Measurements from ENCODE around the gene TNC.
A peak's percentile ranks its signal among the peaks of the same experiment; 100 is the strongest.

TNC gene

DNA sequence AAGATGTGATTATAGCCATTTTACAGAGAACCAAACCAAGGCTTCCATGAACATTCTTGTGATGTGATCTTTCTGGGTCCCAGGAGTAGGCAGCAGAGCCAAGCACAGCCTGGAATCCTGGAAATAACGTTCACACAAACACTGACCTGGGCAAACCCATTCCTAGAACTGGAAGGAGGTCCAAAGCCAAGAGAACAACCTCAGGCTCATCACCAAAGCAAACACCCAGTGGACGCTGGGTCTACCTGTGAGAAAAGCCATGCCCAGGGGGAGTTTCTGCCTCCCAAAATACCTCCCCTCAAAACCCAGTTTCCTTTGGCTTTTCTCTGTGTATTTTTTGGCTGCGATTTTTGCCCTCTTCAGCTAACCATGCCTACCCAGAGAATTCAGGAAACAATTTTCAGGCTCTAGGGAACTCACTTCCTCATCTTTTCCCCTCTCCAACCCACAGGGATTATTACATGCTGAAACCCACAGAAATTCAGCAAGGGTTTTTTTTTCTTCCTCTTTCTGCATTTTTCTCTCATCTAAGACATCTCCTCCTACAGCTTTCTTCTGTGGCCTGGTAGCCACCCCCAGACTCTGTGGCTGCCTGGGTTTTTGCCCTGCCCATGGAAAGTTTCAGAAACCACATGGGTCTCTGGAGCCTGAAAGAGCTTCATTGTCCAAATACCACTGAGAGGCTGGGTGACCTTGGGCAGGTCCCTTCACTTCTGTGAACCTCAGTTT lies 75.0 kb downstream of the TNC start:
- H3K23ac ChIP-seq (ENCODE audit: low read length in 2 of 2): no peak overlapping the region
- H3K4me1 ChIP-seq (ENCODE audit: control insufficient read depth, insufficient read depth, low read depth, low read length): peaks cover 2% of the 10 kb centered on the region
- H3K9ac ChIP-seq (ENCODE audit: low read length): no peak overlapping the region
- H3K4me3 ChIP-seq (ENCODE audit: insufficient read depth in 1 of 2, low read depth in 1 of 2, low read length in 2 of 2): no peak overlapping the region
- H2BK5ac ChIP-seq (ENCODE audit: low read depth, low read length, poor library complexity, severe bottlenecking): no peak overlapping the region
- no peak overlapping the region for H3K18ac ChIP-seq (ENCODE audit: low read depth in 1 of 2, low read length in 2 of 2)
- no peak overlapping the region for H3K14ac ChIP-seq (ENCODE audit: low read length in 2 of 2)
- H4K91ac ChIP-seq (ENCODE audit: low read length): no peak overlapping the region
- H2BK120ac ChIP-seq (ENCODE audit: low read depth, low read length): no peak overlapping the region
- no peak overlapping the region for H4K8ac ChIP-seq (ENCODE audit: low read length)
- peak overlapping the region in 1 of 2 experiments; percentile 75 for H2BK12ac ChIP-seq (ENCODE audit: low read length in 2 of 2)
- H3K36me3 ChIP-seq (ENCODE audit: control insufficient read depth in 1 of 2, insufficient read depth in 2 of 2, low read depth in 1 of 2, low read length in 2 of 2): peaks cover 35 to 94% of the 10 kb centered on the region in 2 experiments
- no peak overlapping the region for H2AK5ac ChIP-seq (ENCODE audit: low read length, severe bottlenecking)
- H3K4me2 ChIP-seq (ENCODE audit: low read length, poor library complexity, severe bottlenecking): no peak overlapping the region
- no peak overlapping the region for H2BK15ac ChIP-seq (ENCODE audit: low read depth, poor library complexity, severe bottlenecking)
- H3K4ac ChIP-seq (ENCODE audit: low read depth in 1 of 2, low read length in 2 of 2): no peak overlapping the region
- WGBS: 59% methylated on average over 3 of the region's 3 CpGs
- H3K9me3 ChIP-seq (ENCODE audit: control insufficient read depth, low read length): no peaks in the 10 kb centered on the region
- DNase-seq: no peak
- no peaks in the 10 kb centered on the region for H3K27me3 ChIP-seq (ENCODE audit: control insufficient read depth in 1 of 2, insufficient read depth in 1 of 2, low read length in 2 of 2)
- H3K79me1 ChIP-seq (replicated peaks; ENCODE audit: low read length, poor library complexity, severe bottlenecking): no peaks in the 10 kb centered on the region
- H3K27ac ChIP-seq (ENCODE audit: low read length, poor library complexity, severe bottlenecking): no peak overlapping the region
- H2AFZ ChIP-seq (ENCODE audit: low read depth, low read length): no peak overlapping the region

- DNase-seq: no peak
- H2BK15ac ChIP-seq (ENCODE audit: low read depth, poor library complexity, severe bottlenecking): no peak overlapping the region
- no peak overlapping the region for H3K4me2 ChIP-seq (ENCODE audit: low read length, poor library complexity, severe bottlenecking)
- peaks cover 35 to 84% of the 10 kb centered on the region in 2 experiments for H3K36me3 ChIP-seq (ENCODE audit: control insufficient read depth in 1 of 2, insufficient read depth in 2 of 2, low read depth in 1 of 2, low read length in 2 of 2)
- no peak overlapping the region for H4K8ac ChIP-seq (ENCODE audit: low read length)
- peaks cover 6% of the 10 kb centered on the region for H3K4me1 ChIP-seq (ENCODE audit: control insufficient read depth, insufficient read depth, low read depth, low read length)
- 84% methylated on average over 4 of the region's 4 CpGs for WGBS
- no peak overlapping the region for H3K27ac ChIP-seq (ENCODE audit: low read length, poor library complexity, severe bottlenecking)
- no peak overlapping the region for H3K14ac ChIP-seq (ENCODE audit: low read length in 2 of 2)
- H2AK5ac ChIP-seq (ENCODE audit: low read length, severe bottlenecking): no peak overlapping the region
- no peak overlapping the region for H2AFZ ChIP-seq (ENCODE audit: low read depth, low read length)
- H3K23ac ChIP-seq (ENCODE audit: low read length in 2 of 2): no peak overlapping the region
- H3K4ac ChIP-seq (ENCODE audit: low read depth in 1 of 2, low read length in 2 of 2): no peak overlapping the region
- H3K18ac ChIP-seq (ENCODE audit: low read depth in 1 of 2, low read length in 2 of 2): no peak overlapping the region
- H3K9ac ChIP-seq (ENCODE audit: low read length): no peak overlapping the region
- H2BK5ac ChIP-seq (ENCODE audit: low read depth, low read length, poor library complexity, severe bottlenecking): no peak overlapping the region
- H3K9me3 ChIP-seq (ENCODE audit: control insufficient read depth, low read length): no peaks in the 10 kb centered on the region
- H2BK12ac ChIP-seq (ENCODE audit: low read length in 2 of 2): no peak overlapping the region
- no peak overlapping the region for H3K4me3 ChIP-seq (ENCODE audit: insufficient read depth in 1 of 2, low read depth in 1 of 2, low read length in 2 of 2)
- H3K27me3 ChIP-seq (ENCODE audit: control insufficient read depth in 1 of 2, insufficient read depth in 1 of 2, low read length in 2 of 2): no peaks in the 10 kb centered on the region
- H2BK120ac ChIP-seq (ENCODE audit: low read depth, low read length): no peak overlapping the region
- no peaks in the 10 kb centered on the region for H3K79me1 ChIP-seq (replicated peaks; ENCODE audit: low read length, poor library complexity, severe bottlenecking)
- H4K91ac ChIP-seq (ENCODE audit: low read length): no peak overlapping the region
These were observed 78.3 kb downstream of the TNC start for GRCh38 chr9:115039516-115040120.

DNA sequence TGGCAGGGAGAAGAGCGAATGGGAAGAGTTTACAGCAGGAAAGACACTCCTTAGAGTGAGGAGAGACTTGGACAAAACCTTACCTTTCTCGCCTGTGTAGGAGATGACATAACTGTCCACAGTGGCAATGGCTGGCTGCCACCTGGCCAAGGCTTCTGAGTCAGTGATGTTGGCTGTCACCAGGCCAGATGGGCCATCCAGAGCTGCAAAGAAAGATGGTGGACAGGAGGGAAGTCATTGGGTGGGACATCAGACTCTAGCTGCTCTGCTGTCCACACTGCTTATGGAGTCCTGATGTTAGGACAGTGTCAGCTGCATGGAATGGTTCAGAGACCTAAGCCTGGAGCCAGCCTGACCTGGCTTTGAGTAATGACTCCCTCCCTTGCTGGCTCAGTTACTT lies 79.8 kb downstream of the TNC start:
- H3K14ac ChIP-seq (ENCODE audit: low read length in 2 of 2): peak overlapping the region in 1 of 2 experiments; percentile 2
- no peak overlapping the region for H2BK120ac ChIP-seq (ENCODE audit: low read depth, low read length)
- peak overlapping the region in 1 of 2 experiments; percentile 28 for H2BK12ac ChIP-seq (ENCODE audit: low read length in 2 of 2)
- no peak overlapping the region for H3K27ac ChIP-seq (ENCODE audit: low read length, poor library complexity, severe bottlenecking)
- no peak overlapping the region for H3K23ac ChIP-seq (ENCODE audit: low read length in 2 of 2)
- WGBS: 97% methylated on average over 2 of the region's 2 CpGs
- H2AK5ac ChIP-seq (ENCODE audit: low read length, severe bottlenecking): no peak overlapping the region
- no peak for DNase-seq
- no peak overlapping the region for H3K9ac ChIP-seq (ENCODE audit: low read length)
- H4K8ac ChIP-seq (ENCODE audit: low read length): no peak overlapping the region
- H3K27me3 ChIP-seq (ENCODE audit: control insufficient read depth in 1 of 2, insufficient read depth in 1 of 2, low read length in 2 of 2): no peaks in the 10 kb centered on the region
- no peak overlapping the region for H4K91ac ChIP-seq (ENCODE audit: low read length)
- no peak overlapping the region for H2BK15ac ChIP-seq (ENCODE audit: low read depth, poor library complexity, severe bottlenecking)
- H3K36me3 ChIP-seq (ENCODE audit: control insufficient read depth in 1 of 2, insufficient read depth in 2 of 2, low read depth in 1 of 2, low read length in 2 of 2): peaks cover 38 to 86% of the 10 kb centered on the region in 2 experiments
- H2AFZ ChIP-seq (ENCODE audit: low read depth, low read length): no peak overlapping the region
- peaks cover 4% of the 10 kb centered on the region for H3K4me1 ChIP-seq (ENCODE audit: control insufficient read depth, insufficient read depth, low read depth, low read length)
- peak overlapping the region in 1 of 2 experiments; percentile 40 for H3K18ac ChIP-seq (ENCODE audit: low read depth in 1 of 2, low read length in 2 of 2)
- no peak overlapping the region for H2BK5ac ChIP-seq (ENCODE audit: low read depth, low read length, poor library complexity, severe bottlenecking)
- no peaks in the 10 kb centered on the region for H3K79me1 ChIP-seq (replicated peaks; ENCODE audit: low read length, poor library complexity, severe bottlenecking)
- H3K4ac ChIP-seq (ENCODE audit: low read depth in 1 of 2, low read length in 2 of 2): no peak overlapping the region
- no peak overlapping the region for H3K4me2 ChIP-seq (ENCODE audit: low read length, poor library complexity, severe bottlenecking)
- H3K9me3 ChIP-seq (ENCODE audit: control insufficient read depth, low read length): no peaks in the 10 kb centered on the region
- no peak overlapping the region for H3K4me3 ChIP-seq (ENCODE audit: insufficient read depth in 1 of 2, low read depth in 1 of 2, low read length in 2 of 2)

DNA sequence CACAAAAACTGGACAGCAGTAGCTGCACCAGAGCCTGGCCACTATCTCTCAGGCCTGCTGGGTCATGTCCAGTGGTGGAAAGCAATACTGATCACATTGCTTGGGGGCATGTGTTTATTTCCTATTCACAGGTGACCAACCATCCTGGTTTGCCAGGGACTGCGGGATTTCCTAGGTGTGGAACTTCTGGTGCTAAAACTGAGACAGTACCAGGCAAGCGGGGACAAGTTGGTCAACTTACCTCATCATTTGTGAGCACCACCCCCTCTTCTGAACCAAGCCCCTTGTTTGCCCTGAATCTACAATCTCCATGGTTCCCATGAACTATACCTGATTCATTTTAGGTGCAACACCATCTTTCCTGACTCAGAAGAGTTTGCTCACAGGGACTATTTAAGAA lies 81.3 kb downstream of the TNC start:
- Histone ChIP-seq H3K9ac (ENCODE audit: low read length) (peak overlapping the region; percentile 61), H4K8ac (ENCODE audit: low read length) (no peak overlapping the region), H3K27ac (ENCODE audit: low read length, poor library complexity, severe bottlenecking) (no peak overlapping the region), H2BK120ac (ENCODE audit: low read depth, low read length) (no peak overlapping the region), H3K4ac (ENCODE audit: low read depth in 1 of 2, low read length in 2 of 2) (no peak overlapping the region), H3K27me3 (ENCODE audit: control insufficient read depth in 1 of 2, insufficient read depth in 1 of 2, low read length in 2 of 2) (no peaks in the 10 kb centered on the region), H3K4me1 (ENCODE audit: control insufficient read depth, insufficient read depth, low read depth, low read length) (peaks cover 4% of the 10 kb centered on the region), H3K18ac (ENCODE audit: low read depth in 1 of 2, low read length in 2 of 2) (no peak overlapping the region), H2AK5ac (ENCODE audit: low read length, severe bottlenecking) (peak overlapping the region; percentile 74), H2AFZ (ENCODE audit: low read depth, low read length) (no peak overlapping the region), H3K23ac (ENCODE audit: low read length in 2 of 2) (no peak overlapping the region), H4K91ac (ENCODE audit: low read length) (no peak overlapping the region), H3K4me3 (ENCODE audit: insufficient read depth in 1 of 2, low read depth in 1 of 2, low read length in 2 of 2) (no peak overlapping the region), H3K9me3 (ENCODE audit: control insufficient read depth, low read length) (no peaks in the 10 kb centered on the region), H3K14ac (ENCODE audit: low read length in 2 of 2) (no peak overlapping the region), H3K4me2 (ENCODE audit: low read length, poor library complexity, severe bottlenecking) (no peak overlapping the region), H2BK15ac (ENCODE audit: low read depth, poor library complexity, severe bottlenecking) (no peak overlapping the region), H2BK5ac (ENCODE audit: low read depth, low read length, poor library complexity, severe bottlenecking) (no peak overlapping the region), H2BK12ac (ENCODE audit: low read length in 2 of 2) (no peak overlapping the region), H3K79me1 (replicated peaks; ENCODE audit: low read length, poor library complexity, severe bottlenecking) (no peaks in the 10 kb centered on the region), H3K36me3 (ENCODE audit: control insufficient read depth in 1 of 2, insufficient read depth in 2 of 2, low read depth in 1 of 2, low read length in 2 of 2) (peaks cover 40 to 87% of the 10 kb centered on the region in 2 experiments)
- 100% methylated on average over 2 of the region's 2 CpGs for WGBS
- no peak for DNase-seq
